A549 (cell line): ENCODE results near the gene PDGFB. TPM values are rescaled to one million over a fixed set of nuclear protein-coding genes. Genes with fewer than 3 reads are reported as not detected.
A peak's percentile ranks its signal among the peaks of the same experiment; 100 is the strongest.

Experiments
- ATAC-seq, 2 experiments: fragments of 200-7000 bp in 1 of 2; fragments of >200 bp in 1 of 2; cut with Nextera tagmentation in 1 of 2; cut with Tn5 transposase in 1 of 2; 3 replicates each; pipeline versions ENCODE4 v1.8.0 to v1.9.1; 2018 to 2020; ENCODE audit warnings: mild to moderate bottlenecking in 1 of 2, moderate library complexity in 1 of 2
- CTCF ChIA-PET: fragments of 300-600 bp; sonication (Branson Sonifier 250); formaldehyde crosslinking; extraction: SDS; loops from one replicate; lab custom pipeline; 2021; ENCODE audit warnings: antibody characterized with exemption, inconsistent platforms; lab: Yijun Ruan, JAX
- POLR2A ChIA-PET: fragments of 350-600 bp; formaldehyde crosslinking; extraction: SDS; loops from one replicate; lab custom pipeline; 2021; ENCODE audit warnings: antibody characterized with exemption, inconsistent platforms; lab: Yijun Ruan, JAX
- DNase-seq, 2 experiments: peaks; one replicate each; pipeline versions ENCODE4 v3.0.0 to v3.0.0-alpha.2; 2011 to 2016; ENCODE audit warnings: low read depth in 1 of 2, low spot score in 1 of 2
- FAIRE-seq: peaks from 2 replicates; lab custom pipeline; 2011; peaks lifted over from hg19 to GRCh38; lab: Jason Lieb, UNC
- H3K27ac ChIP-seq, 2 experiments: fragments of >200 bp; sonication (Bioruptor Twin); formaldehyde crosslinking; 3 replicates each; pipeline ENCODE4 v1.5.1; 2016 to 2017
- H3K4me1 ChIP-seq: fragments of >200 bp; sonication (Bioruptor Twin); formaldehyde crosslinking; 3 replicates; pipeline ENCODE4 v1.6.1; 2016
- H3K4me2 ChIP-seq: fragments of >200 bp; sonication (Bioruptor Twin); formaldehyde crosslinking; 3 replicates; pipeline ENCODE4 v1.6.1; 2016
- H3K4me3 ChIP-seq: fragments of >200 bp; sonication (Bioruptor Twin); formaldehyde crosslinking; 3 replicates; pipeline ENCODE4 v1.5.1; 2016
- H3K9me3 ChIP-seq: fragments of >200 bp; sonication (Bioruptor Twin); formaldehyde crosslinking; 3 replicates; pipeline ENCODE4 v1.6.1; 2016
- CHD4 ChIP-seq: fragments of 200-600 bp; sonication (generic); IDR thresholded peaks from 2 replicates; pipeline ENCODE4 v1.6.1; 2016; ENCODE audit warnings: antibody characterized with exemption, mild to moderate bottlenecking, borderline replicate concordance
- EP300 ChIP-seq, 2 experiments: fragments of >200 bp; sonication (Bioruptor Twin); formaldehyde crosslinking; IDR thresholded peaks; 2 replicates in 1 of 2; 3 replicates in 1 of 2; pipeline ENCODE4 v1.6.1; 2016 to 2017
- ESRRA ChIP-seq: fragments of 150-350 bp; IDR thresholded peaks from 2 replicates; pipeline ENCODE4 v1.6.1; 2014; ENCODE audit warnings: mild to moderate bottlenecking, low read length, borderline replicate concordance
- HDAC2 ChIP-seq: fragments of 200-600 bp; sonication (generic); IDR thresholded peaks from 2 replicates; pipeline ENCODE4 v1.6.1; 2016
- HES2 ChIP-seq: fragments of >200 bp; sonication (Bioruptor Twin); formaldehyde crosslinking; IDR thresholded peaks from 2 replicates; pipeline ENCODE4 v1.6.1; 2016
- HOXB13 ChIP-seq: fragments of 250-450 bp; sonication (Bioruptor Pico); IDR thresholded peaks from 2 replicates; pipeline ENCODE4 v1.5.0; 2020; ENCODE audit warnings: low read depth, mild to moderate bottlenecking, moderate library complexity
- HOXB5 ChIP-seq: fragments of 250-450 bp; sonication (Bioruptor Pico); IDR thresholded peaks from 2 replicates; pipeline ENCODE4 v1.5.0; 2020; ENCODE audit warnings: mild to moderate bottlenecking, moderate library complexity
- JUN ChIP-seq, 2 experiments: fragments of >200 bp; sonication (Bioruptor Twin); formaldehyde crosslinking; IDR thresholded peaks; 2 replicates in 1 of 2; 3 replicates in 1 of 2; pipeline ENCODE4 v1.6.1; 2016 to 2017
- JUNB ChIP-seq: fragments of >200 bp; sonication (Bioruptor Twin); formaldehyde crosslinking; IDR thresholded peaks from 2 replicates; pipeline ENCODE4 v1.6.1; 2016
- MYC ChIP-seq: IDR thresholded peaks from 2 replicates; pipeline ENCODE4 v1.6.1; 2012; ENCODE audit warnings: mild to moderate bottlenecking, inconsistent platforms, low read length, improper control_type of control experiment, borderline replicate concordance
- NPAS2 ChIP-seq: fragments of 250-450 bp; sonication (Bioruptor Pico); IDR thresholded peaks from 2 replicates; pipeline ENCODE4 v1.8.0; 2022; ENCODE audit warnings: mild to moderate bottlenecking, moderate library complexity, borderline replicate concordance
- PHF8 ChIP-seq: fragments of 200-600 bp; sonication (generic); IDR thresholded peaks from 2 replicates; pipeline ENCODE4 v1.6.1; 2016; ENCODE audit warnings: low read depth, mild to moderate bottlenecking, antibody characterized with exemption, moderate library complexity, borderline replicate concordance
- POLR2A ChIP-seq: IDR thresholded peaks from 2 replicates; pipeline ENCODE4 v1.6.1; 2012; ENCODE audit warnings: mild to moderate bottlenecking, low read length
- RAD21 ChIP-seq, 2 experiments: fragments of >200 bp in 1 of 2; sonication (Bioruptor Twin) in 1 of 2; formaldehyde crosslinking in 1 of 2; IDR thresholded peaks in 1 of 2; conservative IDR thresholded peaks in 1 of 2; 2 replicates in 1 of 2; 3 replicates in 1 of 2; pipeline ENCODE4 v1.6.1; 2012 to 2018; ENCODE audit warnings: inconsistent platforms in 1 of 2
- RARB ChIP-seq: fragments of 250-450 bp; sonication (Bioruptor Pico); IDR thresholded peaks from 2 replicates; pipeline ENCODE4 v1.8.0; 2021; ENCODE audit warnings: mild to moderate bottlenecking, moderate library complexity
- SREBF2 ChIP-seq: fragments of 450-650 bp; IDR thresholded peaks from 2 replicates; pipeline ENCODE4 v1.6.1; 2014; ENCODE audit warnings: mild to moderate bottlenecking, moderate library complexity
- TP53 ChIP-seq: fragments of 250-450 bp; sonication (Bioruptor Pico); IDR thresholded peaks from 2 replicates; pipeline ENCODE4 v1.5.0; 2021; ENCODE audit warnings: mild to moderate bottlenecking, moderate library complexity
- ZFP36 ChIP-seq: fragments of 450-650 bp; IDR thresholded peaks from 2 replicates; pipeline ENCODE4 v1.6.1; 2014; ENCODE audit warnings: borderline replicate concordance; ENCODE audit not compliant: partially characterized antibody
- ZSCAN20 ChIP-seq: fragments of 250-450 bp; sonication (Bioruptor Pico); IDR thresholded peaks from 2 replicates; pipeline ENCODE4 v1.8.0; 2022; ENCODE audit warnings: mild to moderate bottlenecking, moderate library complexity
- WGBS: methylation state at CpG from one replicate; pipeline ENCODE4 v1.1.6; 2017; ENCODE audit errors: missing lambda C conversion rate; 5-methylcytosine and 5-hydroxymethylcytosine counted together
- polyA plus RNA-seq, 4 experiments: library from polyadenylated mRNA; depleted of rRNA in 3 of 4; stranded (reverse); fragments of >200 nt; fragmentation: RNase III in 1 of 4; extraction: RNeasy Plus Mini Kit Qiagen cat#74134 plus additional on column Dnase treatment in 1 of 4; gene quantifications; 2 replicates in 3 of 4; 3 replicates in 1 of 4; pipeline ENCODE4 v1.2.3, GENCODE V29; 2011 to 2017
- TF ChIP-seq, protein P1 (sequence below): fragments of 450-650 bp; IDR thresholded peaks from 2 replicates; pipeline ENCODE4 v1.6.1; 2014; ENCODE audit warnings: antibody characterized with exemption
- TF ChIP-seq, protein P2 (sequence below): fragments of 200-600 bp; sonication (generic); IDR thresholded peaks from 2 replicates; pipeline ENCODE4 v1.6.1; 2016; ENCODE audit warnings: antibody characterized with exemption, mild to moderate bottlenecking, moderate library complexity
- TF ChIP-seq, protein P3 (sequence below): IDR thresholded peaks from 2 replicates; pipeline ENCODE4 v1.6.1; 2012

The PDGFB gene
- polyA plus RNA-seq, 2 of the 4 experiments (the other 2 are of a cell fraction): 2.1 to 4.5 TPM

GRCh38 chr22:39283322-39284141, 38.8 kb upstream of the PDGFB start:
- no peak for FAIRE-seq

GRCh38 chr22:39282645-39283321, 38.0 kb upstream of the PDGFB start:
- no peak for FAIRE-seq
- Histone ChIP-seq H3K27ac (peak overlapping the region in 1 of 2 experiments; percentile 59; a peak in 3 of 6 replicates), H3K4me3 (no peak overlapping the region), H3K4me2 (no peak overlapping the region), H3K9me3 (0 out of 3 replicates have a peak, but pooled peaks cover 8% of the 10 kb centered on the region), H3K4me1 (no peaks in the 10 kb centered on the region)
- no peak for TF ChIP-seq RARB (CRISPR knock-in tag)
- TF ChIP-seq HDAC2: no peak
- TF ChIP-seq SREBF2: no peak
- 0 out of 5 replicates have a peak, but pooled peaks of 1 of the 2 experiments have one; percentile 6 for TF ChIP-seq RAD21 (conservative IDR thresholded peaks at IDR 0.05 in 1 of 2, IDR thresholded peaks at IDR 0.05 in 1 of 2)
- TF ChIP-seq MYC: no peak
- ChIA-PET CTCF (interaction anchor here (1.0 to 2.0 kb wide), 2 partner anchors 9 to 17 kb away, joined by 3 to 5 read pairs; no protein-coding TSS in a partner anchor), POLR2A (no interaction called here)
- no peak for DNase-seq
- WGBS: 85% methylated on average over 6 of the region's 9 CpGs
- peak in 1 of 2 experiments; percentile 17; a peak in 2 of 6 replicates for ATAC-seq

More at GRCh38 chr22:39283322-39284141, 38.8 kb upstream of the PDGFB start:
- CTCF ChIA-PET: interaction anchor here (0.5 to 2.0 kb wide), 4 partner anchors 9 to 149 kb away, joined by 3 to 5 read pairs (median 4); no protein-coding TSS in a partner anchor
- Histone ChIP-seq H3K9me3 (0 out of 3 replicates have a peak, but pooled peaks cover 8% of the 10 kb centered on the region), H3K4me3 (no peak overlapping the region), H3K4me1 (no peaks in the 10 kb centered on the region), H3K4me2 (no peak overlapping the region), H3K27ac (peak overlapping the region in 1 of 2 experiments; percentile 59; a peak in 3 of 6 replicates)
- no peak for DNase-seq
- 97% methylated on average over 7 of the region's 27 CpGs for WGBS
- ATAC-seq: peak; percentile 36 to 58; a peak in 4 of 6 replicates
- POLR2A ChIA-PET: no interaction called here
- TF ChIP-seq HOXB13 (no peak), TP53 (CRISPR knock-in tag) (no peak), SREBF2 (no peak), JUNB (no peak), ZFP36 (no peak), PHF8 (no peak), CHD4 (no peak), HOXB5 (no peak)
- TF ChIP-seq, protein P1, sequence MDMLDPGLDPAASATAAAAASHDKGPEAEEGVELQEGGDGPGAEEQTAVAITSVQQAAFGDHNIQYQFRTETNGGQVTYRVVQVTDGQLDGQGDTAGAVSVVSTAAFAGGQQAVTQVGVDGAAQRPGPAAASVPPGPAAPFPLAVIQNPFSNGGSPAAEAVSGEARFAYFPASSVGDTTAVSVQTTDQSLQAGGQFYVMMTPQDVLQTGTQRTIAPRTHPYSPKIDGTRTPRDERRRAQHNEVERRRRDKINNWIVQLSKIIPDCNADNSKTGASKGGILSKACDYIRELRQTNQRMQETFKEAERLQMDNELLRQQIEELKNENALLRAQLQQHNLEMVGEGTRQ: no peak

DNA sequence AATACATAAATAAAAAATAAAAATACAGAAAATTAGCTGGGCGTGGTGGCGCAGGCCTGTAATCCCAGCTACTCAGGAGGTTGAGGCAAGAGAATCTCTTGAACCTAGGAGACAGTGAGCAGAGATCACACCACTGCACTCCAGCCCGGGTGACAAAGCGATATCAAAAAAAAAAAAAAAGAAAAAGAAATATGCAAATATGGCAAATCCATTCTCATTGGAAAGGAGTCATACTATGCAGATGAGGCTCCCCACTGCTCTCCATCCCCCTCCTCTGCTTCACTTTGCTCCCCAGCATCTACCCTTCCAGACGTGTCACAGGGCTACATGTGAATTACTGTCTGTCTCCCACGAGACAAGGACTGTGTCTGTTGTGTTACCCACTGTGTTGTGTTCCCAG, 36.3 kb upstream of the PDGFB start:
- ChIA-PET POLR2A (no interaction called here), CTCF (no interaction called here)
- WGBS: 92% methylated on average over 6 of the region's 6 CpGs
- DNase-seq (no peak), FAIRE-seq (no peak), ATAC-seq (no peak)
- H3K4me3 ChIP-seq: no peak overlapping the region
- no peaks in the 10 kb centered on the region for H3K4me1 ChIP-seq
- H3K4me2 ChIP-seq: no peak overlapping the region
- 0 out of 3 replicates have a peak, but pooled peaks cover 8% of the 10 kb centered on the region for H3K9me3 ChIP-seq
- no peak overlapping the region for H3K27ac ChIP-seq
- TF ChIP-seq JUN (IDR thresholded peaks at IDR 0.05) (no peak), ESRRA (no peak), EP300 (IDR thresholded peaks at IDR 0.05) (no peak), PHF8 (no peak), HES2 (no peak), ZSCAN20 (CRISPR knock-in tag) (no peak), TP53 (CRISPR knock-in tag) (no peak), NPAS2 (CRISPR knock-in tag) (no peak), POLR2A (no peak)
- TF ChIP-seq, protein P2, sequence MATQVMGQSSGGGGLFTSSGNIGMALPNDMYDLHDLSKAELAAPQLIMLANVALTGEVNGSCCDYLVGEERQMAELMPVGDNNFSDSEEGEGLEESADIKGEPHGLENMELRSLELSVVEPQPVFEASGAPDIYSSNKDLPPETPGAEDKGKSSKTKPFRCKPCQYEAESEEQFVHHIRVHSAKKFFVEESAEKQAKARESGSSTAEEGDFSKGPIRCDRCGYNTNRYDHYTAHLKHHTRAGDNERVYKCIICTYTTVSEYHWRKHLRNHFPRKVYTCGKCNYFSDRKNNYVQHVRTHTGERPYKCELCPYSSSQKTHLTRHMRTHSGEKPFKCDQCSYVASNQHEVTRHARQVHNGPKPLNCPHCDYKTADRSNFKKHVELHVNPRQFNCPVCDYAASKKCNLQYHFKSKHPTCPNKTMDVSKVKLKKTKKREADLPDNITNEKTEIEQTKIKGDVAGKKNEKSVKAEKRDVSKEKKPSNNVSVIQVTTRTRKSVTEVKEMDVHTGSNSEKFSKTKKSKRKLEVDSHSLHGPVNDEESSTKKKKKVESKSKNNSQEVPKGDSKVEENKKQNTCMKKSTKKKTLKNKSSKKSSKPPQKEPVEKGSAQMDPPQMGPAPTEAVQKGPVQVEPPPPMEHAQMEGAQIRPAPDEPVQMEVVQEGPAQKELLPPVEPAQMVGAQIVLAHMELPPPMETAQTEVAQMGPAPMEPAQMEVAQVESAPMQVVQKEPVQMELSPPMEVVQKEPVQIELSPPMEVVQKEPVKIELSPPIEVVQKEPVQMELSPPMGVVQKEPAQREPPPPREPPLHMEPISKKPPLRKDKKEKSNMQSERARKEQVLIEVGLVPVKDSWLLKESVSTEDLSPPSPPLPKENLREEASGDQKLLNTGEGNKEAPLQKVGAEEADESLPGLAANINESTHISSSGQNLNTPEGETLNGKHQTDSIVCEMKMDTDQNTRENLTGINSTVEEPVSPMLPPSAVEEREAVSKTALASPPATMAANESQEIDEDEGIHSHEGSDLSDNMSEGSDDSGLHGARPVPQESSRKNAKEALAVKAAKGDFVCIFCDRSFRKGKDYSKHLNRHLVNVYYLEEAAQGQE: no peak
- TF ChIP-seq, protein P1: no peak
- TF ChIP-seq, protein P3, sequence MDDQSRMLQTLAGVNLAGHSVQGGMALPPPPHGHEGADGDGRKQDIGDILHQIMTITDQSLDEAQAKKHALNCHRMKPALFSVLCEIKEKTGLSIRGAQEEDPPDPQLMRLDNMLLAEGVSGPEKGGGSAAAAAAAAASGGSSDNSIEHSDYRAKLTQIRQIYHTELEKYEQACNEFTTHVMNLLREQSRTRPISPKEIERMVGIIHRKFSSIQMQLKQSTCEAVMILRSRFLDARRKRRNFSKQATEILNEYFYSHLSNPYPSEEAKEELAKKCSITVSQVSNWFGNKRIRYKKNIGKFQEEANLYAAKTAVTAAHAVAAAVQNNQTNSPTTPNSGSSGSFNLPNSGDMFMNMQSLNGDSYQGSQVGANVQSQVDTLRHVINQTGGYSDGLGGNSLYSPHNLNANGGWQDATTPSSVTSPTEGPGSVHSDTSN: no peak
